ENCODE results near the gene KIAA1671.
A peak's percentile ranks its signal among the peaks of the same experiment; 100 is the strongest.
"Not testable (repeated sequence)": the region's sequence is repeated elsewhere in the genome, so short reads cannot be mapped to it uniquely, and the experiment has no call there.

KIAA1671 gene

DNA sequence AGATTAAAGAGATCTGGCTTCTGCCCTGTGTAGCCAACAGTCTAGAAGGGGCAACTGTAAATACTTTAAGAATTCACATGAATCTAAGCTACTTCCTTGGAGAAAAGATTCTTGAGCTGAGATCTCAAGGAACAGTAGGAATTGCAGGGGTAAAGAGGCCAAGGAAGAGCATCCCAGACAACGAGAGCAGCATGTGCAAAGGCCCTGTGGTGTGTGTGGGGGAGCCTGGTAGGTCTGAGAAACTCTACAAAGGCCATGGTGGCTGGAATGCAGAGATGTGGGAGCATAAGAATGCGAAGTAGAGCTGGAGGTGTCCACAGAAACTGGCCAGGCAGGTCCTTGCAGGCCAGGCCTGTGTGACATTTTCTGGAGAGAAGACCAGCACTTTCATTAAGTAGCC is 278.2 kb downstream of the KIAA1671 start:
- DNase-seq (ENCODE audit: low read depth in 2 of 2), result not testable (repeated sequence)

- DNase-seq (ENCODE audit: low read depth in 2 of 2), result no peak
Observed at GRCh38 chr22:25232301-25232700, 279.8 kb downstream of the KIAA1671 start.

DNA sequence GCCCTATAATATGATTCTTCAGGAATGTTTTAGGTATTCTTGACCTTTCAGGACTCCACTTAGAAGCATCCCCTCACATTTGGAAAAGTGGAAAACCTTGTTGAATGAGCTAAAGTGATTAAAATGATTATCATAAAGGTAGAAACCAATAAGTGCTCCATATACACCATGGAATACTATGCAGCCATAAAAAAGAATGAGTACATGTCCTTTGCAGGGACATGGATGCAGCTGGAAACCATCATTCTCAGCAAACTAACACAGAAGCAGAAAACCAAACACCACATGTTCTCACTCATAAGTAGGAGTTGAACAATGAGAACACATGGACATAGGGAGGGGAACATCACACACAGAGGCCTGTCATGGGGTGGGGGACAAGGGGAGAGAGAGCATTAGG is 281.2 kb downstream of the KIAA1671 start:
- not testable (repeated sequence) for DNase-seq (ENCODE audit: low read depth in 2 of 2)

GRCh38 chr22:25235547-25236290 is 283.2 kb downstream of the KIAA1671 start:
- peak; percentile 51 to 72 for DNase-seq (ENCODE audit: low read depth in 2 of 2)

- no peak for DNase-seq (ENCODE audit: low read depth in 2 of 2)
Observed at GRCh38 chr22:25236417-25236816, 283.9 kb downstream of the KIAA1671 start.

DNA sequence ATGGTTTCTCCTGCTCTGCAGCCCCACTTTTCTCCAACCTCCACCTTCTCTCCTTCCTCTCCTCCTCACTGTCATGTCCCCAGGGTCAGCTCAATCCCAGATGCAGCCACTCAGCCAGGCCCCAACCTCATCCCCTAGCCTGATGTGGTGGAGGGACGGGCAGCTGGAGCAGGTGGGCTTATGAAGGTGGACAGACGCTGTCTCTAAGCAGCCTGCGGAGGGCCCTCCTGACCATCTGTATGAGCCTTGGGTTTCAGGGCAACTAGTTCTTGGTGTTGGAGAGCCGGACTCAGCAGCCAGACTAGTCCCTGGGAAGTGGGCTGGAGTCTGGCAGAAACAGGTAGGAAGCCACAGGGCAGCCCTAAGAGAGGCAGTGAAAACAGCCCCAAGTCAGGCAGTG is 285.0 kb downstream of the KIAA1671 start:
- no peak for DNase-seq (ENCODE audit: low read depth in 2 of 2)

DNA sequence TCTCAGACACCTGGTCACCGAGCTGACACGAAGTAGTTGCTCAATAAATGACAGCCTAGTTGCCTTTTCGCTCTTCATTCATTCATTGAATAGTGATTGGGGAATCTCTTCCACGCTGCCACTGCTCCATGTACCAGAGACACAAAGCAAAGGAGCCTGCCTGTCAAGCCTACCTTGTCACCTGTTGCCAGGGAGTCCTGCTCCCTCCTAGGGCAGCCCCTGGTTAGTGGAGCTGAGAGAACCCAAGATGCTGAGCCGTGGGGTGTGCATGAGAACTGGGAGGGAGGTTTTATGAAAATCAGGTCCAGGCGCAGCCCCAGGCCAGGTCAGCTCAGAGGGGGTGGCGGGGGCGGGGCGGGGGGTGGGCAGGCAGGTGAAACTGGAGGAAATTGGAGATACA is 285.5 kb downstream of the KIAA1671 start:
- not testable (repeated sequence) for DNase-seq (ENCODE audit: low read depth in 2 of 2)

All from stimulated activated CD4-positive, alpha-beta T cell treated with anti-CD3 and anti-CD28 coated beads, Interleukin-15, amount 100 ng/mL, for 48 hours (primary cell).